H1 (cell line): ENCODE results near the gene DUOXA1. TPM values are rescaled to one million over a fixed set of nuclear protein-coding genes. Genes with fewer than 3 reads are reported as not detected.

Source experiments
- BACH1 ChIP-seq: IDR thresholded peaks from 2 replicates; pipeline ENCODE4 v1.6.1; 2012; ENCODE audit warnings: low read length, improper control_type of control experiment
- CREB1 ChIP-seq: IDR thresholded peaks from 2 replicates; pipeline ENCODE4 v1.6.1; 2012; ENCODE audit warnings: inconsistent platforms
- E2F6 ChIP-seq: IDR thresholded peaks from 2 replicates; pipeline ENCODE4 v1.6.1; 2012; ENCODE audit warnings: inconsistent platforms
- EGR1 ChIP-seq: IDR thresholded peaks from 2 replicates; pipeline ENCODE4 v1.6.1; 2011; ENCODE audit warnings: low read depth, low read length, borderline replicate concordance
- GABPA ChIP-seq: IDR thresholded peaks from 2 replicates; pipeline ENCODE4 v1.6.1; 2011; ENCODE audit warnings: mild to moderate bottlenecking, low read length, moderate library complexity, borderline replicate concordance; ENCODE audit not compliant: insufficient read depth
- HDAC2 ChIP-seq, 2 experiments: fragments of 300-600 bp in 1 of 2; sonication (generic) in 1 of 2; IDR thresholded peaks; 2 replicates each; pipeline ENCODE4 v1.6.1; 2011 to 2012; ENCODE audit warnings: low read depth in 2 of 2, low read length in 2 of 2, mild to moderate bottlenecking in 2 of 2, moderate library complexity in 2 of 2, borderline replicate concordance in 1 of 2, inconsistent platforms in 1 of 2
- KDM1A ChIP-seq: fragments of 200-600, 300-600 bp; sonication (generic); IDR thresholded peaks from 2 replicates; pipeline ENCODE4 v1.7.1; 2016; ENCODE audit warnings: mild to moderate bottlenecking, low read length, borderline replicate concordance
- KDM4A ChIP-seq: IDR thresholded peaks from one replicate; pipeline ENCODE4 v1.7.1; 2012; ENCODE audit warnings: low read depth, mild to moderate bottlenecking, moderate library complexity, low read length, inconsistent platforms; ENCODE audit not compliant: severe bottlenecking
- MAX ChIP-seq: IDR thresholded peaks from 2 replicates; pipeline ENCODE4 v1.6.1; 2012; ENCODE audit warnings: inconsistent platforms
- RXRA ChIP-seq: IDR thresholded peaks from 2 replicates; pipeline ENCODE4 v1.6.1; 2011; ENCODE audit warnings: low read depth, mild to moderate bottlenecking, low read length, moderate library complexity; ENCODE audit not compliant: insufficient read depth
- SIRT6 ChIP-seq: IDR thresholded peaks from one replicate; pipeline ENCODE4 v1.7.1; 2012; ENCODE audit warnings: low read length, inconsistent platforms
- SP4 ChIP-seq: IDR thresholded peaks from 2 replicates; pipeline ENCODE4 v1.6.1; 2012; ENCODE audit warnings: low read length, inconsistent platforms
- SRF ChIP-seq: IDR thresholded peaks from 2 replicates; pipeline ENCODE4 v1.6.1; 2011; ENCODE audit warnings: mild to moderate bottlenecking, low read depth, low read length, moderate library complexity
- SUZ12 ChIP-seq: fragments of 200-600 bp; sonication (generic); IDR thresholded peaks from 2 replicates; pipeline ENCODE4 v1.6.1; 2012; ENCODE audit warnings: mild to moderate bottlenecking, inconsistent platforms, low read length, moderate library complexity, mixed read lengths
- polyA plus RNA-seq, 7 experiments: library from polyadenylated mRNA; depleted of rRNA in 3 of 7; stranded (reverse) in 5 of 7; unstranded in 2 of 7; fragments of >200 nt in 5 of 7; fragments of 200-250 nt in 2 of 7; gene quantifications; 1 replicate in 5 of 7; 2 replicates in 1 of 7; 4 replicates in 1 of 7; pipeline versions ENCODE4 v1.2.1 to v1.2.3, GENCODE V29; 2011 to 2013; ENCODE audit warnings: missing spikeins in 2 of 7, mixed read lengths in 2 of 7
- total RNA-seq: library from RNA; stranded (reverse); fragmentation: NEBNext Ultra II Directional; extraction: Animal tissue kit (Norgen Biotek cat#: 25700); gene quantifications from 2 replicates; pipeline ENCODE4 v1.2.1, GENCODE V29; 2021

DUOXA1 gene
- total and polyA plus RNA-seq, 2 of the 8 experiments (the other 6 are each of a cell fraction or from before 2014, with no cell fraction given): 0.18 TPM; not detected in 1

DNA sequence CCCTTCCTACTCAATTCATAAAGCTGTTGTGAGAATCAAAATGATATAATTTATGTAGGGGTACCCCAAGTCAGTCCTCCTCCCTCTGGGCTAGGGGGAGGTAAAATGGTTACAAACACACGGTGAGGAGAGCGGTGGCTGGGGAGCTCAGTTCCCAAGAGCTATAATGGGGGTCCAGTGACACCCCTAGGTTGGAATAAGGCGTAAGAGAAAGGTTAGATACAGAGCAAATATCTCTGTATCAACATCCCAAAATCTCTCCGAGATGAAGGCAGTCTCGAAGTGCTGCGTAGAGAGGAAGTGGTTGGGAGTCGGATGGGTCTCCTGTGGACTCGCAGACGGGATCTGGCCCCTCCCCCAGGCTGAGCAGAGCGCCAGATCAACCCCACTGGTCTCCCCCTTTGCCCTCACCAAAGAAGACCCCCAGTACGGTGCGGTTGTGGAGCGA is 17.5 kb downstream of the DUOXA1 start (continued):
- TF ChIP-seq EGR1 (no peak), KDM1A (no peak), SIRT6 (no peak), BACH1 (no peak), GABPA (no peak), MAX (0 out of 2 replicates have a peak, but pooled peaks have one; percentile 5), SP4 (no peak), SUZ12 (peak; percentile 75; the same call in 1 of the 2 replicates), HDAC2 (IDR thresholded peaks at IDR 0.05; ENCODE audit: borderline replicate concordance in 1 of 2, low read depth in 2 of 2, low read length in 2 of 2) (no peak), SRF (no peak), KDM4A (peak; percentile 16), RXRA (no peak), CREB1 (no peak), E2F6 (no peak)
